Endothelial cell of umbilical vein (primary cell): Measurements from ENCODE around the gene STOX1. TPM values are rescaled to one million over a fixed set of nuclear protein-coding genes. Genes with fewer than 3 reads are reported as not detected.

Source experiments
- BruUV-seq: library from RNA; stranded (reverse); fragments of 400-500 nt; replicated peaks from 2 replicates; lab custom pipeline; 2021; lab: Mats Ljungman, UMichigan
- CTCF ChIA-PET: fragments of 300-600, 350-600 bp; sonication (Branson Sonifier 250); formaldehyde crosslinking; loops from one replicate; lab custom pipeline; 2021; ENCODE audit warnings: antibody characterized with exemption, inconsistent platforms; lab: Charles Lee
- POLR2A ChIA-PET: fragments of 300-600, 350-600 bp; sonication (Branson Sonifier 250); formaldehyde crosslinking; loops from one replicate; lab custom pipeline; 2021; ENCODE audit warnings: antibody characterized with exemption, inconsistent platforms; lab: Charles Lee
- DNase-seq: peaks from one replicate; pipeline ENCODE4 v3.0.0-alpha.2; 2011; ENCODE audit warnings: low read depth, low spot score
- FAIRE-seq: peaks from 2 replicates; lab custom pipeline; 2011; peaks lifted over from hg19 to GRCh38; lab: Jason Lieb, UNC
- H2AFZ ChIP-seq: 2 replicates; pipeline ENCODE4 v1.6.0; 2012; ENCODE audit warnings: low read depth, low read length, control low read depth, inconsistent platforms
- H3K27ac ChIP-seq: 2 replicates; pipeline ENCODE4 v1.5.1; 2011; ENCODE audit warnings: low read depth, mild to moderate bottlenecking, control low read depth, low read length, moderate library complexity; ENCODE audit not compliant: insufficient read depth
- H3K27me3 ChIP-seq, 2 experiments: 2 replicates each; pipeline versions ENCODE4 v1.6.0 to v1.6.1; 2011; ENCODE audit warnings: low read length in 2 of 2, mixed read lengths in 1 of 2; ENCODE audit not compliant: control insufficient read depth in 2 of 2, insufficient read depth in 2 of 2
- H3K36me3 ChIP-seq, 2 experiments: 2 replicates in 1 of 2; 3 replicates in 1 of 2; pipeline ENCODE4 v1.5.1; 2011; ENCODE audit warnings: low read length in 2 of 2, mild to moderate bottlenecking in 1 of 2, moderate library complexity in 1 of 2; ENCODE audit not compliant: control insufficient read depth in 2 of 2, insufficient read depth in 2 of 2; ENCODE audit errors: extremely low read depth in 1 of 2
- H3K4me1 ChIP-seq: 3 replicates; pipeline ENCODE4 v1.5.1; 2011; ENCODE audit warnings: mild to moderate bottlenecking, low read length; ENCODE audit not compliant: control insufficient read depth, insufficient read depth; ENCODE audit errors: extremely low read depth
- H3K4me2 ChIP-seq: 2 replicates; pipeline ENCODE4 v1.6.1; 2011; ENCODE audit warnings: low read length, control low read depth, mixed read lengths; ENCODE audit not compliant: insufficient read depth
- H3K4me3 ChIP-seq, 3 experiments: fragments of 200-600 bp in 1 of 3; sonication (generic), shearing (Covaris generic) in 1 of 3; replicated peaks in 1 of 3; 2 replicates each; pipeline ENCODE4 v1.5.1; 2011 to 2016; ENCODE audit warnings: control low read depth in 3 of 3, low read length in 3 of 3, mild to moderate bottlenecking in 2 of 3, inconsistent platforms in 1 of 3, low read depth in 1 of 3, moderate library complexity in 1 of 3; ENCODE audit not compliant: insufficient read depth in 1 of 3
- H3K79me2 ChIP-seq: 2 replicates; pipeline ENCODE4 v1.6.0; 2012; ENCODE audit warnings: low read length, inconsistent platforms; ENCODE audit not compliant: control insufficient read depth, insufficient read depth
- H3K9ac ChIP-seq: replicated peaks from 2 replicates; pipeline ENCODE3; 2011; ENCODE audit warnings: low read length, control low read depth; ENCODE audit not compliant: insufficient read depth; ENCODE audit errors: extremely low read depth
- H3K9me1 ChIP-seq: replicated peaks from 3 replicates; pipeline ENCODE4 v1.6.0; 2011; ENCODE audit warnings: mild to moderate bottlenecking, low read length; ENCODE audit not compliant: control insufficient read depth, insufficient read depth; ENCODE audit errors: extremely low read depth
- H3K9me3 ChIP-seq: replicated peaks from 2 replicates; pipeline ENCODE4 v1.5.1; 2012; ENCODE audit warnings: low read length, inconsistent platforms; ENCODE audit not compliant: control insufficient read depth, insufficient read depth
- H4K20me1 ChIP-seq: replicated peaks from 2 replicates; pipeline ENCODE3; 2011; ENCODE audit warnings: mild to moderate bottlenecking, low read length; ENCODE audit not compliant: control insufficient read depth, insufficient read depth; ENCODE audit errors: extremely low read depth
- EZH2 ChIP-seq: IDR thresholded peaks from 2 replicates; pipeline ENCODE4 v1.6.1; 2012; ENCODE audit warnings: borderline replicate concordance, low read depth, mild to moderate bottlenecking, moderate library complexity, low read length, inconsistent platforms; ENCODE audit not compliant: severe bottlenecking
- FOS ChIP-seq: IDR thresholded peaks from 2 replicates; pipeline ENCODE4 v1.6.1; 2011; ENCODE audit warnings: mild to moderate bottlenecking, low read length, moderate library complexity, borderline replicate concordance; ENCODE audit not compliant: insufficient read depth
- GATA2 ChIP-seq: IDR thresholded peaks from 2 replicates; pipeline ENCODE4 v1.7.0; 2011; ENCODE audit warnings: low read depth, mild to moderate bottlenecking, moderate library complexity, mixed read lengths, low read length; ENCODE audit not compliant: insufficient read length, insufficient read depth
- JUN ChIP-seq: IDR thresholded peaks from 2 replicates; pipeline ENCODE4 v1.6.1; 2011; ENCODE audit warnings: borderline replicate concordance, low read depth; ENCODE audit not compliant: insufficient read length, insufficient read depth
- MAX ChIP-seq: IDR thresholded peaks from 2 replicates; pipeline ENCODE4 v1.6.1; 2011; ENCODE audit not compliant: insufficient read depth, insufficient read length
- MYC ChIP-seq: IDR thresholded peaks from one replicate; pipeline ENCODE4 v1.6.1; 2011; ENCODE audit warnings: mild to moderate bottlenecking, low read depth, low read length
- POLR2A ChIP-seq: IDR thresholded peaks from 2 replicates; pipeline ENCODE4 v1.6.1; 2012; ENCODE audit warnings: low read depth, mild to moderate bottlenecking, control low read depth, low read length
- POLR2AphosphoS5 ChIP-seq: IDR thresholded peaks from 2 replicates; pipeline ENCODE4 v1.6.1; 2012; ENCODE audit warnings: low read depth, mild to moderate bottlenecking, control low read depth, low read length, moderate library complexity; ENCODE audit not compliant: insufficient read depth
- dilution Hi-C: fragments of 300-500 bp; cut with MboI; formaldehyde crosslinking; loops from one replicate; pipeline ENCODE4 v1.15.0; 2019; ENCODE audit warnings: low sequenced_read_pairs; ENCODE audit not compliant: extremely low pct_ligation_motif_present
- intact Hi-C: fragments of 100-400 bp; cut with micrococcal nuclease; formaldehyde crosslinking; loops from one replicate; pipeline ENCODE4 v1.10.0; 2022
- polyA plus RNA-seq, 4 experiments: library from polyadenylated mRNA; depleted of rRNA in 3 of 4; stranded (reverse) in 3 of 4; unstranded in 1 of 4; fragments of >200 nt; gene quantifications; 2 replicates each; pipeline versions ENCODE4 v1.2.1 to v1.2.3, GENCODE V29; 2011 to 2012; ENCODE audit warnings: missing spikeins in 1 of 4
- total RNA-seq: library from RNA; stranded (reverse); gene quantifications from 2 replicates; pipeline ENCODE4 v1.2.3, GENCODE V29; 2021
- TF ChIP-seq, protein P1 (sequence below), 2 donors: IDR thresholded peaks; 1 replicate in 1 of 2; 2 replicates in 1 of 2; pipeline ENCODE4 v1.5.1; 2011; ENCODE audit warnings: low read length in 2 of 2, mild to moderate bottlenecking in 2 of 2, moderate library complexity in 2 of 2, control low read depth in 1 of 2, inconsistent platforms in 1 of 2, low read depth in 1 of 2; ENCODE audit not compliant: insufficient read depth in 1 of 2; ENCODE audit errors: extremely low read depth in 1 of 2

STOX1 gene
- total and polyA plus RNA-seq, 2 donors (not counting 3 experiments of a cell fraction or from before 2014, with no cell fraction given): 0.06 to 0.20 TPM

DNA sequence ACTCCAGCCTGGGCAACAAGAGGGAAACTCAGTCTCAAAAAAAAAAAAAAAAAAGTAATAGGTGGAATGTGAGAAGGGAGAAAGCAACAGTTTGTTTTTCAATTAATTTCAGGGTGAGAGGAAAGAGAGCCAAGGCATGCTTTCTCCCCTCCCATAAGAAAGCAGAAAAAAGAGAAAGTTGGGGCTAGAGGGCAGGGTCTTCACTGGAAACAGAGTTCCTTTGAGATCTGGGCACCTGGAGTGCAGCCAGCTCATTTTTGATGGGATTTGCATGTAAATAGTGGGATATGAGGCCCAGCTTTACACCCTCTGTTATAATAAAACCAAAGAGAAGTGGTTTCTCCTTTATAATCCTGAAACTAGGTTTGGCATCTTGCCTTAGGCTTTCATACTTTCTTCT is 13.8 kb upstream of the STOX1 start:
- H3K4me1 ChIP-seq: no peaks in the 10 kb centered on the region
- no peak overlapping the region for H2AFZ ChIP-seq
- H3K9ac ChIP-seq: no peak overlapping the region
- ChIA-PET CTCF (interaction anchor here (0.8 kb wide), 1 partner anchor 17 kb away, joined by 3 read pairs; no protein-coding TSS in a partner anchor), POLR2A (no interaction called here)
- H3K4me3 ChIP-seq: no peak overlapping the region
- DNase-seq (no peak), FAIRE-seq (no peak)
- H4K20me1 ChIP-seq: no peaks in the 10 kb centered on the region
- H3K27ac ChIP-seq: no peak overlapping the region
- dilution Hi-C loops (no loop called here), intact Hi-C loops (no loop called here)
- H3K4me2 ChIP-seq: no peak overlapping the region
- H3K36me3 ChIP-seq: no peaks in the 10 kb centered on the region
- H3K9me3 ChIP-seq: no peaks in the 10 kb centered on the region
- H3K79me2 ChIP-seq: no peaks in the 10 kb centered on the region
- H3K9me1 ChIP-seq: no peaks in the 10 kb centered on the region
- H3K27me3 ChIP-seq: no peaks in the 10 kb centered on the region
- no TSS peak for BruUV-seq
- TF ChIP-seq JUN (no peak), FOS (no peak), POLR2AphosphoS5 (no peak), MAX (no peak), GATA2 (no peak), POLR2A (no peak), MYC (no peak), EZH2 (no peak)
- TF ChIP-seq, protein P1, sequence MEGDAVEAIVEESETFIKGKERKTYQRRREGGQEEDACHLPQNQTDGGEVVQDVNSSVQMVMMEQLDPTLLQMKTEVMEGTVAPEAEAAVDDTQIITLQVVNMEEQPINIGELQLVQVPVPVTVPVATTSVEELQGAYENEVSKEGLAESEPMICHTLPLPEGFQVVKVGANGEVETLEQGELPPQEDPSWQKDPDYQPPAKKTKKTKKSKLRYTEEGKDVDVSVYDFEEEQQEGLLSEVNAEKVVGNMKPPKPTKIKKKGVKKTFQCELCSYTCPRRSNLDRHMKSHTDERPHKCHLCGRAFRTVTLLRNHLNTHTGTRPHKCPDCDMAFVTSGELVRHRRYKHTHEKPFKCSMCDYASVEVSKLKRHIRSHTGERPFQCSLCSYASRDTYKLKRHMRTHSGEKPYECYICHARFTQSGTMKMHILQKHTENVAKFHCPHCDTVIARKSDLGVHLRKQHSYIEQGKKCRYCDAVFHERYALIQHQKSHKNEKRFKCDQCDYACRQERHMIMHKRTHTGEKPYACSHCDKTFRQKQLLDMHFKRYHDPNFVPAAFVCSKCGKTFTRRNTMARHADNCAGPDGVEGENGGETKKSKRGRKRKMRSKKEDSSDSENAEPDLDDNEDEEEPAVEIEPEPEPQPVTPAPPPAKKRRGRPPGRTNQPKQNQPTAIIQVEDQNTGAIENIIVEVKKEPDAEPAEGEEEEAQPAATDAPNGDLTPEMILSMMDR (IDR thresholded peaks at IDR 0.05; ENCODE audit: extremely low read depth in 1 of 2, insufficient read depth in 1 of 2, low read depth in 1 of 2, low read length in 2 of 2): no peak
